GM23248 (cell line): ENCODE measurements around the gene SSUH2.

Source experiments
- EZH2 ChIP-seq: fragments of 200-600 bp; sonication (generic); IDR thresholded peaks from 2 replicates; pipeline ENCODE4 v1.6.1; 2018; ENCODE audit warnings: antibody characterized with exemption, mild to moderate bottlenecking; ENCODE audit not compliant: insufficient read depth, poor library complexity, severe bottlenecking
- EZH2phosphoT487 ChIP-seq: fragments of 200-600 bp; sonication (generic); IDR thresholded peaks from 2 replicates; pipeline ENCODE4 v1.6.1; 2018; ENCODE audit warnings: antibody characterized with exemption, moderate library complexity, mild to moderate bottlenecking, low read depth; ENCODE audit not compliant: insufficient read depth

- no peak for TF ChIP-seq EZH2
- TF ChIP-seq EZH2phosphoT487, result no peak
Measured at GRCh38 chr3:8650583-8651416, 6.2 kb upstream of the SSUH2 start.
